Measurements from ENCODE around the gene AMBRA1. TPM values are rescaled to one million over a fixed set of nuclear protein-coding genes. Genes with fewer than 3 reads are reported as not detected.

The AMBRA1 gene
- total RNA-seq, 1 experiment from 2014 or later = 15.8 TPM

DNA sequence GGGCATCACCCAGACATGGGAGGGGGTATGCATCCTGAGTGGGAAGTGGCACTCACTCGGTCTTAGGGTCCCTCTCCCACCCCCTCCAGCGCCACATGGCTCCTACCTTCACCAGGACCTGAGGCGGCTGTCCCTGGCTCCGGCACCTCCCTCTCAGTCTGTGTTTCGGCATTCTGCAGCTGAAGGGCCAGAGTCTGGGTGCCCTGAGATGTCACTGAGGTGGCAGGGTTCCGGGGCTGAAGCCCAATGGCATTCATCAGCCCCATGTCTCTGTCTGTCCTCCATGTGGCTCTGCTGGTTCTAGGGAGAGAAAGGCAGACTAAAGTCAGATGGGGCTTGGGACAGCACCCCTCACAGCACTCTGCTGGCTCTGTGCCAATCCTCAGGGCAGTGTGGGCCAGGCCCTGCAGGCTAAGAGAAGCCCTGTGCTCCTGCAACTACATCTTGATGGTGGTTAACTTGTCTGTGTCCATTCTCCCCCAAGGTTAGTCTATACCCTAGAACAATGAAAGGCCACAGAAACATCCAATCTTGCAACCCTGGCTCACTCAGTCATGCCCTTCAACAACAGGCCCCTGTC, 185.3 kb downstream of the AMBRA1 start:
- no peak overlapping the region for H3K27ac ChIP-seq (ENCODE audit: low read length)
- no peaks in the 10 kb centered on the region for H4K20me1 ChIP-seq (ENCODE audit: low read length)
- ChIA-PET POLR2A (ENCODE audit: unreplicated experiment) (no interaction called here), CTCF (no interaction called here)
- no peak overlapping the region for H2AFZ ChIP-seq (ENCODE audit: low read length)
- no peaks in the 10 kb centered on the region for H3K9me2 ChIP-seq (replicated peaks; ENCODE audit: low read length)
- no peak for DNase-seq
- intact Hi-C loops (cut with micrococcal nuclease) = no loop called here
- no peak overlapping the region for H3K4me3 ChIP-seq (ENCODE audit: low read length)
- BruUV-seq (replicated peaks) = no TSS peak
- ATAC-seq = no peak
- H3K4me2 ChIP-seq (ENCODE audit: low read length) = no peak overlapping the region
- no peaks in the 10 kb centered on the region for H3K9me3 ChIP-seq (ENCODE audit: low read length)
- TF ChIP-seq EZH2 (IDR thresholded peaks at IDR 0.05; ENCODE audit: low read length, unreplicated experiment) = no peak
- TF ChIP-seq EZH2phosphoT487 (IDR thresholded peaks at IDR 0.05; ENCODE audit: borderline replicate concordance, low read length) = no peak
- TF ChIP-seq, protein P1, sequence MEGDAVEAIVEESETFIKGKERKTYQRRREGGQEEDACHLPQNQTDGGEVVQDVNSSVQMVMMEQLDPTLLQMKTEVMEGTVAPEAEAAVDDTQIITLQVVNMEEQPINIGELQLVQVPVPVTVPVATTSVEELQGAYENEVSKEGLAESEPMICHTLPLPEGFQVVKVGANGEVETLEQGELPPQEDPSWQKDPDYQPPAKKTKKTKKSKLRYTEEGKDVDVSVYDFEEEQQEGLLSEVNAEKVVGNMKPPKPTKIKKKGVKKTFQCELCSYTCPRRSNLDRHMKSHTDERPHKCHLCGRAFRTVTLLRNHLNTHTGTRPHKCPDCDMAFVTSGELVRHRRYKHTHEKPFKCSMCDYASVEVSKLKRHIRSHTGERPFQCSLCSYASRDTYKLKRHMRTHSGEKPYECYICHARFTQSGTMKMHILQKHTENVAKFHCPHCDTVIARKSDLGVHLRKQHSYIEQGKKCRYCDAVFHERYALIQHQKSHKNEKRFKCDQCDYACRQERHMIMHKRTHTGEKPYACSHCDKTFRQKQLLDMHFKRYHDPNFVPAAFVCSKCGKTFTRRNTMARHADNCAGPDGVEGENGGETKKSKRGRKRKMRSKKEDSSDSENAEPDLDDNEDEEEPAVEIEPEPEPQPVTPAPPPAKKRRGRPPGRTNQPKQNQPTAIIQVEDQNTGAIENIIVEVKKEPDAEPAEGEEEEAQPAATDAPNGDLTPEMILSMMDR (conservative IDR thresholded peaks at IDR 0.05; ENCODE audit: low read depth, low read length) = no peak
- H3F3A ChIP-seq (ENCODE audit: low read length, unreplicated experiment) = no peaks in the 10 kb centered on the region
- H3K4me1 ChIP-seq (ENCODE audit: insufficient read depth, low read length) = peaks cover under 1% of the 10 kb centered on the region; the same call in 1 of the 2 replicates
- no peaks in the 10 kb centered on the region for H3K27me3 ChIP-seq (ENCODE audit: low read length)
- no peaks in the 10 kb centered on the region for H3K79me2 ChIP-seq (ENCODE audit: low read length)
- H3K36me3 ChIP-seq (ENCODE audit: low read depth, low read length) = no peaks in the 10 kb centered on the region
- H3K9ac ChIP-seq (ENCODE audit: low read length) = no peak overlapping the region

DNA sequence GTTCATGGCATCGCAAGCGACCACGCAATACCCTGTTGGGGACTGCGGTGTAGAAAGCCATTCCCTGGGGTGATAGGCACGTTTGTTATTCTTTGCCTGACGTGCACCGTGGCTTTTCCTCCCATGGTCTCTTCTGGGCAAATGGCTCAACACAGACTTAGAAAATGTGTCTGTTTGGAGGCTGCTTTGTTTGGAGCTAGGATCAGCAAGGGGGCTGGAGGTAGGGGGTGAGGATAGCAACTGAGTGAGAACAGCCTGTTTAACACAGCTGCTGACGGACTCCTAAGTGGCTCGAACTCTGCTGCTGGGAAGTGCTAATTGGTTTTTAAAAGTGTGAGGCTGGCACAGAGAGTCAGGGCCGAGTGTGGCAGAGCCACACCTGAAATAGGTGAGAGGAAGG, 186.2 kb downstream of the AMBRA1 start:
- Histone ChIP-seq H3K4me3 (ENCODE audit: low read length) (no peak overlapping the region), H3K9me2 (replicated peaks; ENCODE audit: low read length) (no peaks in the 10 kb centered on the region), H3K27ac (ENCODE audit: low read length) (no peak overlapping the region), H3K4me1 (ENCODE audit: insufficient read depth, low read length) (no peaks in the 10 kb centered on the region), H3K4me2 (ENCODE audit: low read length) (no peak overlapping the region), H3K9ac (ENCODE audit: low read length) (no peak overlapping the region), H3K79me2 (ENCODE audit: low read length) (no peaks in the 10 kb centered on the region), H2AFZ (ENCODE audit: low read length) (no peak overlapping the region), H3F3A (ENCODE audit: low read length, unreplicated experiment) (no peaks in the 10 kb centered on the region), H3K36me3 (ENCODE audit: low read depth, low read length) (no peaks in the 10 kb centered on the region), H3K27me3 (ENCODE audit: low read length) (no peaks in the 10 kb centered on the region), H4K20me1 (ENCODE audit: low read length) (no peaks in the 10 kb centered on the region), H3K9me3 (ENCODE audit: low read length) (no peaks in the 10 kb centered on the region)
- no TSS peak for BruUV-seq (replicated peaks)
- ChIA-PET POLR2A (ENCODE audit: unreplicated experiment) (no interaction called here), CTCF (no interaction called here)
- DNase-seq (no peak), ATAC-seq (no peak)
- no peak for TF ChIP-seq EZH2 (IDR thresholded peaks at IDR 0.05; ENCODE audit: low read length, unreplicated experiment)
- TF ChIP-seq, protein P1 (conservative IDR thresholded peaks at IDR 0.05; ENCODE audit: low read depth, low read length) = no peak
- TF ChIP-seq EZH2phosphoT487 (IDR thresholded peaks at IDR 0.05; ENCODE audit: borderline replicate concordance, low read length) = no peak
- intact Hi-C loops (cut with micrococcal nuclease) = no loop called here

DNA sequence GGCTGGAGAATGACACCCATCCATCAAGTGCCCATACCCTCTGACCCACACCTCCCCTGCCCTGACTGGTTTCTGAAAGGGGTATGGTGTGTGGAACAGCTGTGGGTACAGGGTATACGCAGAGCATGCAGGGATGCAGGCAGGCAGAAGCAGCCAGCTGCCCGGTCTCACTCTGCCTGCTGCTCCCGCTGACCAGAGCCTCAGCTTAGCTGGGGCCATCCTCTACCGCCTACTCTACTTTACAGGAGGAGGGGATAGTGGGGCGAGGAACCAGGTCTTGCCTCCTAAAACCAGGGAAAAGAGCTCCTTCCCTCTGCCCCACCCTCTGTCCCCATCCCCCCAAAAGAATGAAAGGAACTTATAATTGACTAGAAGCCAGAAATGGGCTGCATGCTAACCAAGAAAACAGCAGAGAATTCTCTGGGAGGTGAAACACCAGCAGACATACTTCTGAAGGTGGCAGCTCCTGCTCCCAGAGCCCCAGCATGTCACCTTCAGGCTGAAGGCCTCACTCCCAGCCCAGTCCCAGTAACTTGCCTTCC, 189.3 kb downstream of the AMBRA1 start:
- no peaks in the 10 kb centered on the region for H3K9me3 ChIP-seq (ENCODE audit: low read length)
- no peak overlapping the region for H3K9ac ChIP-seq (ENCODE audit: low read length)
- no peak for TF ChIP-seq EZH2phosphoT487 (IDR thresholded peaks at IDR 0.05; ENCODE audit: borderline replicate concordance, low read length)
- TF ChIP-seq, protein P1 (conservative IDR thresholded peaks at IDR 0.05; ENCODE audit: low read depth, low read length) = no peak
- no peak for TF ChIP-seq EZH2 (IDR thresholded peaks at IDR 0.05; ENCODE audit: low read length, unreplicated experiment)
- H3K27me3 ChIP-seq (ENCODE audit: low read length) = no peaks in the 10 kb centered on the region
- H3K27ac ChIP-seq (ENCODE audit: low read length) = no peak overlapping the region
- H4K20me1 ChIP-seq (ENCODE audit: low read length) = no peaks in the 10 kb centered on the region
- H3K79me2 ChIP-seq (ENCODE audit: low read length) = no peaks in the 10 kb centered on the region
- H3F3A ChIP-seq (ENCODE audit: low read length, unreplicated experiment) = no peaks in the 10 kb centered on the region
- no peak overlapping the region for H3K4me3 ChIP-seq (ENCODE audit: low read length)
- H3K4me2 ChIP-seq (ENCODE audit: low read length) = no peak overlapping the region
- POLR2A ChIA-PET (ENCODE audit: unreplicated experiment) = no interaction called here
- no peak overlapping the region for H2AFZ ChIP-seq (ENCODE audit: low read length)
- CTCF ChIA-PET = no interaction called here
- ATAC-seq (no peak), DNase-seq (no peak)
- no peaks in the 10 kb centered on the region for H3K36me3 ChIP-seq (ENCODE audit: low read depth, low read length)
- no peaks in the 10 kb centered on the region for H3K4me1 ChIP-seq (ENCODE audit: insufficient read depth, low read length)
- H3K9me2 ChIP-seq (replicated peaks; ENCODE audit: low read length) = no peaks in the 10 kb centered on the region
- BruUV-seq (replicated peaks) = no TSS peak
- intact Hi-C loops (cut with micrococcal nuclease) = no loop called here
